HepG2 (cell line): ENCODE measurements around the gene ARL16. TPM values are rescaled to one million over a fixed set of nuclear protein-coding genes. Genes with fewer than 3 reads are reported as not detected.

Experiments
- FOXC1 ChIP-seq: sonication (generic); formaldehyde crosslinking; IDR thresholded peaks from 2 replicates; pipeline ENCODE4 v1.8.0; 2022; ENCODE audit warnings: mild to moderate bottlenecking, missing genetic modification reagents, borderline replicate concordance
- IKZF1 ChIP-seq: fragments of 450-650 bp; IDR thresholded peaks from 2 replicates; pipeline ENCODE4 v1.7.1; 2016
- MED1 ChIP-seq: sonication (generic); formaldehyde crosslinking; IDR thresholded peaks from 2 replicates; pipeline ENCODE4 v1.4.0; 2020; ENCODE audit warnings: missing genetic modification reagents
- MXD4 ChIP-seq: IDR thresholded peaks from 2 replicates; pipeline ENCODE4 v1.6.1; 2016; ENCODE audit warnings: mild to moderate bottlenecking, missing biosample characterization, missing genetic modification reagents
- PRMT3 ChIP-seq: sonication (generic); formaldehyde crosslinking; IDR thresholded peaks from 2 replicates; pipeline ENCODE4 v1.8.1; 2022; ENCODE audit warnings: low read depth, mild to moderate bottlenecking, moderate library complexity, missing genetic modification reagents, borderline replicate concordance
- SIN3A ChIP-seq: IDR thresholded peaks from 2 replicates; pipeline ENCODE4 v1.6.1; 2011; ENCODE audit warnings: low read depth, mild to moderate bottlenecking, control low read depth, low read length, borderline replicate concordance
- TCF12 ChIP-seq, 2 experiments: fragments of 450-650 bp in 1 of 2; sonication (generic) in 1 of 2; formaldehyde crosslinking in 1 of 2; IDR thresholded peaks; 2 replicates each; pipeline versions ENCODE4 v1.6.1 to v1.8.0; 2017 to 2022; ENCODE audit warnings: antibody characterized with exemption in 1 of 2, mild to moderate bottlenecking in 1 of 2, missing genetic modification reagents in 1 of 2, moderate library complexity in 1 of 2
- ZNF17 ChIP-seq: sonication (generic); formaldehyde crosslinking; IDR thresholded peaks from 2 replicates; pipeline ENCODE4 v1.5.0; 2020; ENCODE audit warnings: mild to moderate bottlenecking, missing genetic modification reagents
- ZNF687 ChIP-seq: sonication (generic); formaldehyde crosslinking; IDR thresholded peaks from 2 replicates; pipeline ENCODE4 v1.5.1; 2020; ENCODE audit warnings: mild to moderate bottlenecking, missing genetic modification reagents, moderate library complexity
- ZNF800 ChIP-seq: sonication (generic); formaldehyde crosslinking; IDR thresholded peaks from 2 replicates; pipeline ENCODE4 v1.4.0; 2020; ENCODE audit warnings: missing genetic modification reagents
- ZNF879 ChIP-seq: sonication (generic); formaldehyde crosslinking; IDR thresholded peaks from 2 replicates; pipeline ENCODE4 v1.8.1; 2023; ENCODE audit warnings: missing genetic modification reagents
- polyA plus RNA-seq, 8 experiments: library from polyadenylated mRNA; depleted of rRNA in 3 of 8; stranded (reverse) in 7 of 8; unstranded in 1 of 8; fragments of >200 nt; fragmentation: Illumina TruSeq in 4 of 8; extraction: Trizol in 4 of 8; gene quantifications; 2 replicates each; pipeline versions ENCODE4 v1.2.1 to v1.2.3, GENCODE V29; 2011 to 2016; ENCODE audit warnings: low read depth in 4 of 8, missing spikeins in 1 of 8, mixed read lengths in 1 of 8; ENCODE audit not compliant: insufficient read depth in 1 of 8
- total RNA-seq, 5 experiments: library from RNA; depleted of rRNA; stranded (reverse); fragments of >200 nt; fragmentation: Illumina TruSeq; extraction: Trizol; gene quantifications; 2 replicates each; pipeline ENCODE4 v1.2.3, GENCODE V29; 2016; ENCODE audit warnings: low read depth in 1 of 5
- TF ChIP-seq, protein P1 (sequence below): sonication (generic); formaldehyde crosslinking; IDR thresholded peaks from 2 replicates; pipeline ENCODE4 v1.8.0; 2023; ENCODE audit warnings: mild to moderate bottlenecking, missing genetic modification reagents
- TF ChIP-seq, protein P2 (sequence below): IDR thresholded peaks from 2 replicates; pipeline ENCODE4 v1.6.1; 2016
- TF ChIP-seq, protein P3 (sequence below): sonication (generic); formaldehyde crosslinking; IDR thresholded peaks from 2 replicates; pipeline ENCODE4 v1.4.0; 2020; ENCODE audit warnings: missing genetic modification reagents, borderline replicate concordance

The ARL16 gene
- total and polyA plus RNA-seq, 2 of the 13 experiments (the other 11 are each of a cell fraction or from before 2014, with no cell fraction given): 20.8 to 30.8 TPM

- TF ChIP-seq, protein P1, sequence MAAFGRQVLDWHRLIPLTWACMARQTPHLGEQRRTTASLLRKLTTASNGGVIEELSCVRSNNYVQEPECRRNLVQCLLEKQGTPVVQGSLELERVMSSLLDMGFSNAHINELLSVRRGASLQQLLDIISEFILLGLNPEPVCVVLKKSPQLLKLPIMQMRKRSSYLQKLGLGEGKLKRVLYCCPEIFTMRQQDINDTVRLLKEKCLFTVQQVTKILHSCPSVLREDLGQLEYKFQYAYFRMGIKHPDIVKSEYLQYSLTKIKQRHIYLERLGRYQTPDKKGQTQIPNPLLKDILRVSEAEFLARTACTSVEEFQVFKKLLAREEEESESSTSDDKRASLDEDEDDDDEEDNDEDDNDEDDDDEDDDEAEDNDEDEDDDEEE (CRISPR knock-in tag): no peak
- TF ChIP-seq MED1 (CRISPR knock-in tag) (0 out of 2 replicates have a peak, but pooled peaks have one; percentile 27), ZNF800 (CRISPR knock-in tag) (no peak), ZNF879 (CRISPR knock-in tag) (no peak), MXD4 (CRISPR knock-in tag) (no peak), TCF12 (IDR thresholded peaks at IDR 0.05) (no peak), TCF12 (CRISPR knock-in tag; IDR thresholded peaks at IDR 0.05) (peak; percentile 58), SIN3A (no peak), ZNF687 (CRISPR knock-in tag) (peak; percentile 18), ZNF17 (CRISPR knock-in tag) (no peak), FOXC1 (CRISPR knock-in tag) (no peak), IKZF1 (no peak), PRMT3 (no peak)
- TF ChIP-seq, protein P2, sequence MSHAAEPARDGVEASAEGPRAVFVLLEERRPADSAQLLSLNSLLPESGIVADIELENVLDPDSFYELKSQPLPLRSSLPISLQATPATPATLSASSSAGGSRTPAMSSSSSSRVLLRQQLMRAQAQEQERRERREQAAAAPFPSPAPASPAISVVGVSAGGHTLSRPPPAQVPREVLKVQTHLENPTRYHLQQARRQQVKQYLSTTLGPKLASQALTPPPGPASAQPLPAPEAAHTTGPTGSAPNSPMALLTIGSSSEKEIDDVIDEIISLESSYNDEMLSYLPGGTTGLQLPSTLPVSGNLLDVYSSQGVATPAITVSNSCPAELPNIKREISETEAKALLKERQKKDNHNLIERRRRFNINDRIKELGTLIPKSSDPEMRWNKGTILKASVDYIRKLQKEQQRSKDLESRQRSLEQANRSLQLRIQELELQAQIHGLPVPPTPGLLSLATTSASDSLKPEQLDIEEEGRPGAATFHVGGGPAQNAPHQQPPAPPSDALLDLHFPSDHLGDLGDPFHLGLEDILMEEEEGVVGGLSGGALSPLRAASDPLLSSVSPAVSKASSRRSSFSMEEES (CRISPR knock-in tag): no peak
- TF ChIP-seq, protein P3, sequence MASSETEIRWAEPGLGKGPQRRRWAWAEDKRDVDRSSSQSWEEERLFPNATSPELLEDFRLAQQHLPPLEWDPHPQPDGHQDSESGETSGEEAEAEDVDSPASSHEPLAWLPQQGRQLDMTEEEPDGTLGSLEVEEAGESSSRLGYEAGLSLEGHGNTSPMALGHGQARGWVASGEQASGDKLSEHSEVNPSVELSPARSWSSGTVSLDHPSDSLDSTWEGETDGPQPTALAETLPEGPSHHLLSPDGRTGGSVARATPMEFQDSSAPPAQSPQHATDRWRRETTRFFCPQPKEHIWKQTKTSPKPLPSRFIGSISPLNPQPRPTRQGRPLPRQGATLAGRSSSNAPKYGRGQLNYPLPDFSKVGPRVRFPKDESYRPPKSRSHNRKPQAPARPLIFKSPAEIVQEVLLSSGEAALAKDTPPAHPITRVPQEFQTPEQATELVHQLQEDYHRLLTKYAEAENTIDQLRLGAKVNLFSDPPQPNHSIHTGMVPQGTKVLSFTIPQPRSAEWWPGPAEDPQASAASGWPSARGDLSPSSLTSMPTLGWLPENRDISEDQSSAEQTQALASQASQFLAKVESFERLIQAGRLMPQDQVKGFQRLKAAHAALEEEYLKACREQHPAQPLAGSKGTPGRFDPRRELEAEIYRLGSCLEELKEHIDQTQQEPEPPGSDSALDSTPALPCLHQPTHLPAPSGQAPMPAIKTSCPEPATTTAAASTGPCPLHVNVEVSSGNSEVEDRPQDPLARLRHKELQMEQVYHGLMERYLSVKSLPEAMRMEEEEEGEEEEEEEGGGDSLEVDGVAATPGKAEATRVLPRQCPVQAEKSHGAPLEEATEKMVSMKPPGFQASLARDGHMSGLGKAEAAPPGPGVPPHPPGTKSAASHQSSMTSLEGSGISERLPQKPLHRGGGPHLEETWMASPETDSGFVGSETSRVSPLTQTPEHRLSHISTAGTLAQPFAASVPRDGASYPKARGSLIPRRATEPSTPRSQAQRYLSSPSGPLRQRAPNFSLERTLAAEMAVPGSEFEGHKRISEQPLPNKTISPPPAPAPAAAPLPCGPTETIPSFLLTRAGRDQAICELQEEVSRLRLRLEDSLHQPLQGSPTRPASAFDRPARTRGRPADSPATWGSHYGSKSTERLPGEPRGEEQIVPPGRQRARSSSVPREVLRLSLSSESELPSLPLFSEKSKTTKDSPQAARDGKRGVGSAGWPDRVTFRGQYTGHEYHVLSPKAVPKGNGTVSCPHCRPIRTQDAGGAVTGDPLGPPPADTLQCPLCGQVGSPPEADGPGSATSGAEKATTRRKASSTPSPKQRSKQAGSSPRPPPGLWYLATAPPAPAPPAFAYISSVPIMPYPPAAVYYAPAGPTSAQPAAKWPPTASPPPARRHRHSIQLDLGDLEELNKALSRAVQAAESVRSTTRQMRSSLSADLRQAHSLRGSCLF: no peak
These were observed 17.9 kb upstream of the ARL16 start (continued) for GRCh38 chr17:81701288-81702071.
